HepG2 (cell line): Measurements from ENCODE around the gene USP10.

ENCODE experiments used
- CTCF ChIP-seq: sonication (generic); formaldehyde crosslinking; IDR thresholded peaks from 2 replicates; pipeline ENCODE4 v1.5.0; 2020; ENCODE audit warnings: mild to moderate bottlenecking, missing genetic modification reagents, moderate library complexity
- FOSL1 ChIP-seq: sonication (generic); formaldehyde crosslinking; IDR thresholded peaks from 2 replicates; pipeline ENCODE4 v1.9.0; 2021; ENCODE audit warnings: missing genetic modification reagents, borderline replicate concordance

- TF ChIP-seq FOSL1 (CRISPR knock-in tag) (no peak), CTCF (no peak)
Observed at GRCh38 chr16:84806890-84807258, 107.1 kb downstream of the USP10 start.
